Stimulated activated CD8-positive, alpha-beta memory T cell treated with anti-CD3 and anti-CD28 coated beads, Interleukin-7, amount 100 ng/mL, for 24 hours (primary cell): ENCODE results near the gene HSD3B7.
"Not testable (repeated sequence)": the region's sequence is repeated elsewhere in the genome, so short reads cannot be mapped to it uniquely, and the experiment has no call there.

Experiments
- DNase-seq: peaks from one replicate; pipeline ENCODE4 v3.0.0-alpha.2; 2020; ENCODE audit warnings: low read depth

The HSD3B7 gene

GRCh38 chr16:30984669-30985400 is at the start of gene HSD3B7:
HSD3B7 (plus strand) TSS chr16:30985207; CDS start chr16:30985659, 452 bp downstream.
- DNase-seq, result peak; percentile 79

GRCh38 chr16:30937692-30938091 is 47.3 kb upstream of the HSD3B7 start:
- DNase-seq, result no peak

- not testable (repeated sequence) for DNase-seq
These were observed 45.4 kb upstream of the HSD3B7 start for GRCh38 chr16:30939571-30939970.

GRCh38 chr16:30941600-30942425 is 43.2 kb upstream of the HSD3B7 start:
- peak; percentile 30 for DNase-seq

GRCh38 chr16:30942426-30942806 is 42.6 kb upstream of the HSD3B7 start:
- DNase-seq, result no peak

- no peak for DNase-seq
These were observed 40.7 kb upstream of the HSD3B7 start for GRCh38 chr16:30944352-30944751.

GRCh38 chr16:30946671-30947540 is 38.1 kb upstream of the HSD3B7 start:
- DNase-seq, result no peak

GRCh38 chr16:30947541-30947858 is 37.5 kb upstream of the HSD3B7 start:
- DNase-seq, result no peak

GRCh38 chr16:30947859-30948666 is 36.9 kb upstream of the HSD3B7 start:
- no peak for DNase-seq

- no peak for DNase-seq
These were observed 36.0 kb upstream of the HSD3B7 start, which contains the start of gene ORAI3 for GRCh38 chr16:30948667-30949649. ORAI3 (plus strand) TSS chr16:30949068; CDS start chr16:30949290, 222 bp downstream.

GRCh38 chr16:30949650-30950515 is 35.1 kb upstream of the HSD3B7 start:
- no peak for DNase-seq

- no peak for DNase-seq
These were observed 34.4 kb upstream of the HSD3B7 start for GRCh38 chr16:30950516-30951065.

GRCh38 chr16:30951193-30951592 is 33.8 kb upstream of the HSD3B7 start:
- no peak for DNase-seq

GRCh38 chr16:30951750-30952149 is 33.3 kb upstream of the HSD3B7 start:
- DNase-seq, result no peak

GRCh38 chr16:30953111-30953510 is 31.9 kb upstream of the HSD3B7 start:
- no peak for DNase-seq

- peak; percentile 35 for DNase-seq
These were observed 31.4 kb upstream of the HSD3B7 start for GRCh38 chr16:30953511-30954124.

GRCh38 chr16:30954993-30955392 is 30.0 kb upstream of the HSD3B7 start:
- no peak for DNase-seq
